OCI-LY7 (cell line): ENCODE data around the gene GALNT4. TPM values are rescaled to one million over a fixed set of nuclear protein-coding genes. Genes with fewer than 3 reads are reported as not detected.

Experiments
- BruUV-seq: library from RNA; stranded (reverse); fragments of 400-500 nt; replicated peaks from 2 replicates; lab custom pipeline; 2021; lab: Mats Ljungman, UMichigan
- CTCF ChIA-PET: fragments of 300-600 bp; sonication (Branson Sonifier 250); formaldehyde crosslinking; loops from one replicate; lab custom pipeline; 2022; ENCODE audit warnings: antibody characterized with exemption; ENCODE audit not compliant: unreplicated experiment; lab: Charles Lee
- POLR2A ChIA-PET: fragments of 300-600 bp; sonication (Branson Sonifier 250); formaldehyde crosslinking; loops from one replicate; lab custom pipeline; 2022; ENCODE audit warnings: antibody characterized with exemption; lab: Charles Lee
- DNase-seq: peaks from one replicate; pipeline ENCODE4 v3.0.0-alpha.2; 2015; ENCODE audit warnings: low spot score
- H2AFZ ChIP-seq: fragments of 200-600 bp; sonication (generic), shearing (Covaris generic); 2 replicates; pipeline ENCODE4 v1.6.1; 2014; ENCODE audit warnings: mild to moderate bottlenecking, antibody characterized with exemption, low read length, moderate library complexity
- H3K27ac ChIP-seq: fragments of 200-600 bp; sonication (generic); 2 replicates; pipeline ENCODE4 v1.5.1; 2014; ENCODE audit warnings: mixed run types, low read depth, mild to moderate bottlenecking, moderate library complexity, low read length, inconsistent platforms; ENCODE audit not compliant: poor library complexity, severe bottlenecking
- H3K36me3 ChIP-seq: fragments of 200-600 bp; sonication (generic); 2 replicates; pipeline ENCODE4 v1.6.1; 2014; ENCODE audit warnings: mild to moderate bottlenecking, antibody characterized with exemption, low read length, moderate library complexity, mixed read lengths; ENCODE audit not compliant: insufficient read depth
- H3K4me1 ChIP-seq: fragments of 200-600 bp; sonication (generic); 2 replicates; pipeline ENCODE4 v1.5.1; 2014; ENCODE audit warnings: mild to moderate bottlenecking, low read length; ENCODE audit not compliant: insufficient read depth, poor library complexity, severe bottlenecking
- H3K4me2 ChIP-seq: fragments of 200-600 bp; sonication (generic); 2 replicates; pipeline ENCODE4 v1.6.1; 2014; ENCODE audit warnings: mild to moderate bottlenecking, low read length
- H3K4me3 ChIP-seq: fragments of 200-600 bp; sonication (generic); 2 replicates; pipeline ENCODE4 v1.5.1; 2014; ENCODE audit warnings: mild to moderate bottlenecking, low read depth, low read length; ENCODE audit not compliant: poor library complexity, severe bottlenecking
- H3K79me2 ChIP-seq: fragments of 200-600 bp; sonication (generic); 2 replicates; pipeline ENCODE4 v1.6.1; 2016; ENCODE audit warnings: low read depth, mild to moderate bottlenecking, low read length, moderate library complexity, mixed read lengths; ENCODE audit not compliant: insufficient read depth
- H3K9me2 ChIP-seq: fragments of 200-600 bp; sonication (generic); 2 replicates; pipeline ENCODE4 v1.6.1; 2016; ENCODE audit warnings: mild to moderate bottlenecking, low read length, mixed read lengths; ENCODE audit not compliant: insufficient read depth
- H3K9me3 ChIP-seq: fragments of 200-600 bp; sonication (generic); 2 replicates; pipeline ENCODE4 v1.6.1; 2014; ENCODE audit warnings: mild to moderate bottlenecking, mixed run types, low read length, mixed read lengths
- H4K20me1 ChIP-seq: fragments of 200-600 bp; sonication (generic); 2 replicates; pipeline ENCODE4 v1.6.1; 2014; ENCODE audit warnings: mild to moderate bottlenecking, antibody characterized with exemption, low read length, moderate library complexity, mixed read lengths; ENCODE audit not compliant: insufficient read depth
- CTCF ChIP-seq: fragments of 200-600 bp; sonication (generic); conservative IDR thresholded peaks from 2 replicates; pipeline ENCODE4 v1.5.1; 2014; ENCODE audit warnings: mild to moderate bottlenecking, antibody characterized with exemption, low read length, moderate library complexity, mixed read lengths
- EZH2phosphoT487 ChIP-seq: fragments of 200-600 bp; sonication (generic); IDR thresholded peaks from 2 replicates; pipeline ENCODE4 v1.6.1; 2018; ENCODE audit warnings: low read depth, borderline replicate concordance, mild to moderate bottlenecking, mixed run types, antibody characterized with exemption, low read length, moderate library complexity, mixed read lengths
- intact Hi-C: fragments of 100-400 bp; cut with micrococcal nuclease; formaldehyde crosslinking; loops from one replicate; pipeline ENCODE4 v1.10.0; 2022; ENCODE audit not compliant: unreplicated experiment
- small RNA-seq: library from RNA; depleted of rRNA; stranded (forward); fragments of <200 nt; gene quantifications from one replicate; pipeline ENCODE3, GENCODE V24; 2014
- total RNA-seq, 2 experiments: library from RNA; depleted of rRNA in 1 of 2; stranded (reverse); fragments of >200 nt in 1 of 2; shearing (Covaris generic) in 1 of 2; gene quantifications; 2 replicates each; pipeline ENCODE4 v1.2.3, GENCODE V29; 2014 to 2022

Gene GALNT4
- total RNA-seq, 2 experiments from 2014 or later, result 2.1 to 3.7 TPM

GRCh38 chr12:89475203-89475990 is 49.2 kb downstream of the GALNT4 start:
- no peaks in the 10 kb centered on the region for H4K20me1 ChIP-seq
- no peaks in the 10 kb centered on the region for H3K9me2 ChIP-seq
- no peaks in the 10 kb centered on the region for H3K79me2 ChIP-seq
- no peak overlapping the region for H3K27ac ChIP-seq
- no peak overlapping the region for H3K4me3 ChIP-seq
- POLR2A ChIA-PET, result interaction anchor here (0.5 to 0.6 kb wide), 2 partner anchors 37 to 729 kb away, joined by 3 read pairs; no protein-coding TSS in a partner anchor
- DNase-seq, result no peak
- H2AFZ ChIP-seq, result no peak overlapping the region
- no peak overlapping the region for H3K4me2 ChIP-seq
- H3K9me3 ChIP-seq, result no peaks in the 10 kb centered on the region
- no TSS peak for BruUV-seq
- intact Hi-C loops, result no loop called here
- CTCF ChIA-PET, result no interaction called here
- H3K4me1 ChIP-seq, result no peaks in the 10 kb centered on the region
- no peak for TF ChIP-seq EZH2phosphoT487
- no peak for TF ChIP-seq CTCF
- H3K36me3 ChIP-seq, result no peaks in the 10 kb centered on the region

- ChIA-PET CTCF (no interaction called here), POLR2A (interaction anchor here (0.5 to 0.6 kb wide), 2 partner anchors 38 to 729 kb away, joined by 3 read pairs; no protein-coding TSS in a partner anchor)
- no peak for DNase-seq
- H3K27ac ChIP-seq, result no peak overlapping the region
- no peaks in the 10 kb centered on the region for H3K9me2 ChIP-seq
- no peaks in the 10 kb centered on the region for H3K9me3 ChIP-seq
- H3K36me3 ChIP-seq, result no peaks in the 10 kb centered on the region
- BruUV-seq, result no TSS peak
- no peaks in the 10 kb centered on the region for H3K79me2 ChIP-seq
- intact Hi-C loops, result no loop called here
- H4K20me1 ChIP-seq, result no peaks in the 10 kb centered on the region
- no peak overlapping the region for H3K4me2 ChIP-seq
- H3K4me3 ChIP-seq, result no peak overlapping the region
- H3K4me1 ChIP-seq, result no peaks in the 10 kb centered on the region
- TF ChIP-seq EZH2phosphoT487, result no peak
- no peak for TF ChIP-seq CTCF
- no peak overlapping the region for H2AFZ ChIP-seq
Observed at GRCh38 chr12:89474615-89475014, 50.0 kb downstream of the GALNT4 start.

Small RNAs within 50 kb of the gene (small RNA-seq; reads per million reads assigned to genes)
- gene AC025034.2, result not detected
- not detected for gene POC1B-GALNT4

Other genes with a start within 250 kb of the GALNT4 start
- 0.47 and 1.9 TPM in 2 replicates for gene DUSP6, start 172.3 kb downstream of the GALNT4 start, total RNA-seq (2014; rRNA removed; shearing (Covaris generic))
- gene DUSP6, start 172.3 kb downstream of the GALNT4 start, total RNA-seq (2022), result 1.3 and 2.2 TPM in 2 replicates
- gene POC1B, start 1.3 kb upstream of the GALNT4 start, total RNA-seq (2014; rRNA removed; shearing (Covaris generic)), result 18.0 and 30.9 TPM in 2 replicates
- 28.9 and 36.8 TPM in 2 replicates for gene POC1B, start 1.3 kb upstream of the GALNT4 start, total RNA-seq (2022)
- 62.8 and 74.9 TPM in 2 replicates for gene ATP2B1, start 184.0 kb upstream of the GALNT4 start, total RNA-seq (2014; rRNA removed; shearing (Covaris generic))
- 58.5 and 61.7 TPM in 2 replicates for gene ATP2B1, start 184.0 kb upstream of the GALNT4 start, total RNA-seq (2022)